GM10847 (cell line): ENCODE data around the gene BNIPL.
A peak's percentile ranks its signal among the peaks of the same experiment; 100 is the strongest.

Source experiments
- POLR2A ChIP-seq: IDR thresholded peaks from 2 replicates; pipeline ENCODE4 v1.6.1; 2011; ENCODE audit not compliant: insufficient read length; ENCODE audit errors: extremely low read depth

BNIPL gene

DNA sequence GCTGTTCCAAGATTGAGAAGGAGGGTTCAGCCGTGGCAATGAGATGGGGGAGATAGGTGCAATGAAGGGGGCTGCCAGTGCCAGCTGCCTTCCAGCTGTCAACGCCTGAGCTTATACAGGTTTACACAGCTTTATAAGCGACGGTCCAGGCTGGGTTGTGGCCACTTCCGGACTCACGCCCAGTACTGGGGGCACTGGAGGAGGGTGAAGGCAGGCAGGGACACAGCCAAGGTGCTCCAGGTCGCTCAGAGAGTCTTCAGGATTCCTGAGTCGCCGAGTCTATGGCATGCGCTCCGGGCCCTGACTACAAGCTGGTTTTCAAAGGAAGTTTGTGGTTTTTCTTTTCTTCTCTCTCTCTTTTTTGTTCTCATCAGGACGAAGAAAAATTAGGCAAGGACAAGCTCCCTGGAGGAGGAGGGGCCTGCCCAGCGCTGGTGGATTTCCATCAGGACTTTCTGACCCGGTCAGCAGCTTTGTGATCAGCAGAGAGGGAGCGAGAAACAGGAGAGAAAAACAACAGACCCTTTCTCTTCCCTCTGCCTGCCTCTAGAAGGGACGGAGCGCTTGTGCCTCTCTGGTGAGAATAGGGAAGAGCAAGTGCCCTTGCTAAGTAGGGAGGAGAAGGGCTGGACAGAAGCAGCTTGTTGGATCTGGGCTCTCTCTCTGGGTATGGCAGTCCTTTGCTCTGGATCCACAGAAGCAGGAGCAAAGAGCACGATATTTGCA is 29.9 kb upstream of the BNIPL start, which contains the start of gene MINDY1:
Gene MINDY1, minus strand, starts transcription at position 576 of the 726 bp plus-strand sequence. CDS start 4,285 bp downstream, outside the sequence.
- peak; percentile 6 for TF ChIP-seq POLR2A

DNA sequence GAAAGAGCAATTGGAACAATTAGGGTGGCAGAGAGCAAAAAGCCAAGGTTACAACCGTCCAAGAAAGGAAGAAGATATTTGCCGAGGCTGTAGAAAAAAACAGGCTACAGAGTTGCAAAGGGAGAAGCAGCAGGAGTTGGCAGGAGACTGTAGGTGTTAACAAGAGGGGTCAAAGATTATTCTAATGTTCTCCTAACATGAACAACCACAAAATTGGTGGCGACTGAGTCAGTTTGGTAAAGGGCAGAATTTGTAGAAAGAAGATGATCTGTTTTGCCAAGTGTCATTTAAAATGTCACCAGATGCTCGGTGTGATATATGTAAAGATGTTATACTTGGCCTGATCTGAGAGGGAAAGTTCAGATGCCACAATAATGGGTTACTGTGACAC is 28.5 kb upstream of the BNIPL start:
- TF ChIP-seq POLR2A = no peak

DNA sequence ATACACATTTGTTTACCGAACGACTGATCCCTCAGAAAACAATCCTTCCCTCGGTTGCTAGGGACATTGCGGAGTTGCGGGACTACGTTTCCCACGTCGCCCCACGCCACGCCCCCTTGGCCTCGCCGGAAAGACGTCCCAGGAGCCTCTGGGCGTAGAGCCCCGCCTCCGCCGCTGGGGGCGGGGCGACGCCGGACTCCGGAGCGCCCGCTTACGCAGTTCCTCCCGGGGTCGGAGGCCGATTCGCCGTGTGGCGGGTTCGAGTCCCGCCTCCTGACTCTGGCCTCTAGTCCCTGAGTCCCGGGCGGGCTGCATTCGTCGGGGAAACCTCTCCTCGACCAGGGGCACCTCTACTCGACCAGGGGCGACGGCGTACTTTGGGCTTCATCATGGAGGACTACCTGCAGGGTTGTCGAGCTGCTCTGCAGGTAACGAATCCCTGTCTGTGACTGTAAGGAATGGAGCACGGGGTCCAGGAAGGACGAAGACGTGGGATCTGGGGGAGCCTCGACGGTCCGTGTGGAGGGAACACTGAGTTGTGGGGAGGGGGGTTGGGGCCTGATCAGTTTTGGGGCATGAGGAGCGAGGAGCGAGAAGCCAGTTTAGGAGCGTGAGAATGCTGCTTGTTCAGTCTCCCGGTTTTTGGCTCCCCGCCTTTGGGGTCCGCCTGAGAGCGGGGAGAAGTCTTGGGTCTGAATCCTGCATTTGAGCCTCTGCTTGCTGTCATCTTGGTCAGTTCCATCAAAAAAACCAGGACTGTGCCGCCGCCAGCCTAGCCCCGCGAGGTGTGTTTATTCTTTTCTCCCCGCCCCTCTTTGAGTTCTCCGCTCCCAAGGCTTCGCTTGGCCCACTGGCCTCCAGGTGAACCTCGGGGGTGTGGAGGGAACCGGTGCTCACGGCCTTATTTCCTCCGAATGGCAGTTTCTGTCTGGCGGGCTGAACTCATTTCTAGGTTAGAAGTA is 27.9 kb upstream of the BNIPL start, which contains the start of gene PRUNE1:
Gene PRUNE1, plus strand, starts transcription at position 206 of the 962 bp plus-strand sequence. Its CDS starts 184 bp downstream, at position 390.
- TF ChIP-seq POLR2A = peak; percentile 31

DNA sequence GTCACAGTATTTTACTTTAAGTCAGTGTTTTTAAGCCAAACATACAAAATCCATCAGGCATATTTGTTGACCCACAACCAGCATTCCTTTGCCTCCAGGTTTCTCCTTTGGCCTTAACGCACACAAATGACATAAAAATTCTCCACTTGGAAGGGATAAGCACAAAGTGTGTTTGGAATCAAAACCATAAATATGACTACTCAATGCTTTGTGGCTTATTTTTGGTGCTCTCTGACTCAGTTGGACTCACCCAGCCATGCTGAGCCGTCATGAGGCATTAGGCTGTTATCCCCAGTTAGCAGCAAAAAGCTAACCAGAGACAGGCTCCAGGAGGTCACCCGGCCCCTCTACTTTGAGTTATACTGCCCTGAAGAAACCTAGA is 27.2 kb upstream of the BNIPL start:
- no peak for TF ChIP-seq POLR2A

DNA sequence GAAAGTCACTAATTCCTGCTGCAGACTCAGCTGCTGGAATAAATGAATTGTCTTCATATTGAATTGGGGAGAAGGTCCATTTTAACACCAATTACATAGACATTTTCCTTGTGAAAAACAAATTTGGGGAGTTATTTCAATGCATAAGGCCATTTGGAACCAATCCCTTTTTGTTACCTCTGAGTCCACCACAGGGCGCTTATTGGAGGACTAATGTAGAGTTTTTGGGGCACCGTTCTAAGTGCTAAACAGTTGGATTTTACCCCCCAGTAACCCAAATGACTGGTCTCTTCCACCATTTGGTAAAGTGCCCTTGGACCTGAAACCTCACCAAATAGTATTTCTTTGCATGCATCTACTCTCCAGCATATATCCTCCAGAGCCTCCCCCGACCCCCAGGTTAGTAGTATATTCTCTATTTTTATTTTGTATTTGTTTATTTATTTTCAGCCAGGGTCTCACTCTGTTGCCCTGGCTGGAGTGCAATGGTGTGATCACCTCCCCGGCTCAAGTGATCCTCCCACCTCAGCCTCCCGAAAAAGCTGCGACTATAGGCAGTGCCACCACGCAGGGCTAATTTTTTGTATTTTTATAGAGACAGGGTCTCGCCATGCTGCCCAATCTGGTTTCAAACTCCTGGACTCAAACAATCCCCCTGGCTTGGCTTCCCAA is 26.6 kb upstream of the BNIPL start:
- TF ChIP-seq POLR2A = no peak

DNA sequence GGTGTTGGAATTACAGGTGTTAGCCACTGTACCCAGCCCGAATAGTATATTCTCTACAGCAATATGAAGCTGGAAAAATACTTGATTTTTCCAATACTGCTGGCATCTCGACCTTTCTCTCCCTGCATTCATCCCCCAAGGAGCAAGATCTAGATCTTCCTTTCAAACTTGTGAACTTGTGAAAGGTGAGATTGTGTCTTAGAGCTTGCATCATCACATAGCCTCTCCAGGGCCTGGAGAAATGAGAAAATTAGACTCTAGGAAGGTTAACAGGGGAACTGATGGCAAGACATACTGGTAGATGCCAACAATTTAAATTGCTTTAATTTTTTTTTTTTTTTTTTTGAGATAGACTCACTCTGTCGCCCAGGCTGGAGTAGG is 26.1 kb upstream of the BNIPL start:
- no peak for TF ChIP-seq POLR2A

DNA sequence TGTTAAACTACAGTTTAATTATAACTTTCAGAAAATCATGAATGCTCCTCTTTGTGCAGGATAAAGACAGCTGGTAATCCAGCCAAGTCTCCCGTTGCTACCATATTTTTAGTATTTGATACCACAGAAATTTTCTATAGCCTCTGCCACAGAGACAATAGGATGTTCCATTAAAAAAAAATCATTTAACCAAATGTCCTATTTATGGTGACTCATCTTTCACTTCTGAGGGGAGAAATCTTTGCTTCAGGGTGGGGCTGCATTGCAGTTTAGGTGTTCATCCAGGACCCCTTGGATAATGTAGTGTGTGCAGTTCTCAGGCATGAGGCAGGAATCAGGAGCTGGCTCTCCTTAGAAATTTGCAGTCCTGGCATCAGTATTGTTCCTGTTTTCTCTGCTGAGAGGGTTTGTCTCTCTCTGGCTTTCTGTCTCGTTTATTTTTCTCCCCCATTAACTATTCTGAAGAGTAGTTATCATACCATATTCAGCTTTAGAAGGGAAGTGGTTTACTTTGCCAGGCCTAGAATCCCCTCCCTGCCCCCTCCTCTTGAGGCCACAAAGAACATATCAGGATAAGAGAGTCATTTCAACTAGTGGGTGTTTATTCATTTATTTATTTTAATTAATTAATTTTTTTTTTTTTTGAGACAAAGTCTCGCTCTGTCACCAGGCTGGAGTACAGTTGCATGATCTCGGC is 25.1 kb upstream of the BNIPL start:
- no peak for TF ChIP-seq POLR2A

DNA sequence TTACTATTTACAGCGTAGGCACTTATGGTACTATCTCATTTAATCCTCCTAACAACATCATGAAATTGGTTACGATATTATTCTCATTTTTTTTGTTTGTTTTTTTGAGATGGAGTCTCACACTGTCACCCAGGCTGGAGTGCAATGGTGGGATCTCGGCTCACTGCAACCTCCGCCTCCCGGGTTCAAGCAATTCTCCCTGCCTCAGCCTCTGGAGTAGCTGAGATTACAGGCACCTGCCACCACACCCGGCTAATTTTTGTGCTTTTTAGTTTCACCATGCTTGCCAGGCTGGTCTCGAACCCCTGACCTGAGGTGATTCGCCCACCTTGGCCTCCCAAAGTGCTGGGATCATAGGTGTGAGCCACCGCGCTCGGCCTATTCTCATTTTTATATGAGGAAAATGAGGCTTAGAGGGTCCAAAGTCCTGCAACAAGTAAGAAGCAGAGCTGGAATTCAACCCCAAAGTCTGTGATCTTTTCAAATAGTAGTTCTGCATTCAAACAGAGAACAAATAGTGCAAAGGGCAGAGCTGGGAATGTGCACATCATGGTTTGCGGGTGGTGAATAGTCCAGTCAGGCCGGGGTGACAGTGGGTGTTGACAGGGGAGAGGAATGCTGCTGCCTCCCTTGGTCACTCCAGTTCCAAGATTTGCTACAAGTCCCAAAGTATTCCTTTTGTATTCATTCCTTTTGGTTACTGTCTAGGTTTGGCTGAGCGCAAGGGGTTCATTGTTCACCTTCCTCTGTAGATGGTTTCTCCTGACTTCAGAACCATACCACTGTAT is 23.5 kb upstream of the BNIPL start:
- no peak for TF ChIP-seq POLR2A

GRCh38 chr1:151013518-151013917 is 22.9 kb upstream of the BNIPL start:
- no peak for TF ChIP-seq POLR2A

DNA sequence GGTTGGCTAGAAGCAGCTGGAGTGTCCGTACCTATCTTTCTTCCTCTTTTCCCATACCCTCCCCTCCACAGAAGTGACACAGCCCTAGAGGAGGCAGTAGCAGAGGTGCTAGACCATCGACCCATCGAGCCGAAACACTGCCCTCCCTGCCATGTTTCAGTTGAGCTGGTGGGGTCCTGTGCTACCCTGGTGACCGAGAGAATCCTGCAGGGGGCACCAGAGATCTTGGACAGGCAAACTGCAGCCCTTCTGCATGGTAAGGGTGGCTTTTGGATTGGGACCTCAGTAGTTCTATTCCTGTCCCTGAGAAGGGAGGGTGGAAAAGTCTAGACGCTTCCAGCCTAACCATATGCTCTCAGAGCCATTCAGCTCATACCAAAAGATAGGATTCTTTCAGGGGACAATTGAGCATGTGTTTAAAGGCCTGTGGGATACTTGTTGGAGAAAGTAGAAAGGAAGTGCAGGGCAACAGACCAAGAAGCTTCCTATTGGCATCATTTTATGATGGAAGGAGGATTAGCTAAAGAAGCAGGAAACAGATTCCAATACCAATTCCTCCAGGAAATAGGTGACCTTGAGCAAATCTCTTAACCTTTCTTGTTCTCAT is 11.7 kb upstream of the BNIPL start:
- no peak for TF ChIP-seq POLR2A

- no peak for TF ChIP-seq POLR2A
These were observed 9.9 kb upstream of the BNIPL start for GRCh38 chr1:151026460-151026859.

- no peak for TF ChIP-seq POLR2A
These were observed 4.2 kb upstream of the BNIPL start for GRCh38 chr1:151032164-151032563.

- TF ChIP-seq POLR2A = no peak
These were observed 1.2 kb upstream of the BNIPL start for GRCh38 chr1:151035167-151035566.

- TF ChIP-seq POLR2A = no peak
These were observed 646 bp downstream of the BNIPL start for GRCh38 chr1:151037032-151037431.
